Esophagus squamous epithelium (tissue), 4 donors: ENCODE data around the gene ZNHIT1.

ENCODE experiments used
- POLR2A ChIP-seq, 4 donors: fragments of 450-650 bp; IDR thresholded peaks; one replicate each; pipeline ENCODE4 v1.6.1; 2017; ENCODE audit warnings: antibody characterized with exemption in 4 of 4, mild to moderate bottlenecking in 4 of 4, moderate library complexity in 3 of 4
- TF ChIP-seq, protein P1 (sequence below), 6 experiments: fragments of 450-650 bp in 4 of 6; fragments of 200-600 bp in 2 of 6; sonication (generic) in 2 of 6; IDR thresholded peaks; one replicate each; pipeline ENCODE4 v1.5.1; 2016 to 2019; ENCODE audit warnings: antibody characterized with exemption in 6 of 6, mild to moderate bottlenecking in 4 of 6, moderate library complexity in 4 of 6

DNA sequence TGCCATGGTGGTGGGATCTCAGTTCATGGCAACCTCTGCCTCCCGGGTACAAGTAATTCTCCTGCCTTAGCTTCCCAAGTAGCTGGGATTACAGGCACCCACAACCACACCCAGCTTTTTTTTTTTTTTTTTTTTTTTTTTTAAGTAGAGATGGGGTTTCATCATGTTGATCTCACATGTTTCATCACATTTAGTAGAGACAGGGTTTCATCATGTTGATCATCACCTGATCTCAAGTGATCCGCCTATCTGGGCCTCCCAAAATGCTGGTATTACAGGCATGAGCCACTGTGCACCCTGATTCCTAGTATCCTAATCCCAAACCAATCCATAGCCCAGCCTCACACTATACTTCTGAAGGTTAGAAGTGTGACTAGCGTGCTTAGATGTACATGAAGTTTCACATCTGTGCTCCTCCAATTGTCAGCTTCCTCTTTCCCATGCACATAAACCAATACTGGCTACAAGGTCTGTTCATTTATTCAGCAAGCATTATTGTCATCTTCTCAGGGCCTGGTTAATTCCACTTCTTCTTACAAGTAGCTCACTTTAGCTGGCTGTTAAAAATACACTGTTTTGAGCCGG is 31.0 kb upstream of the ZNHIT1 start:
- TF ChIP-seq, protein P1, sequence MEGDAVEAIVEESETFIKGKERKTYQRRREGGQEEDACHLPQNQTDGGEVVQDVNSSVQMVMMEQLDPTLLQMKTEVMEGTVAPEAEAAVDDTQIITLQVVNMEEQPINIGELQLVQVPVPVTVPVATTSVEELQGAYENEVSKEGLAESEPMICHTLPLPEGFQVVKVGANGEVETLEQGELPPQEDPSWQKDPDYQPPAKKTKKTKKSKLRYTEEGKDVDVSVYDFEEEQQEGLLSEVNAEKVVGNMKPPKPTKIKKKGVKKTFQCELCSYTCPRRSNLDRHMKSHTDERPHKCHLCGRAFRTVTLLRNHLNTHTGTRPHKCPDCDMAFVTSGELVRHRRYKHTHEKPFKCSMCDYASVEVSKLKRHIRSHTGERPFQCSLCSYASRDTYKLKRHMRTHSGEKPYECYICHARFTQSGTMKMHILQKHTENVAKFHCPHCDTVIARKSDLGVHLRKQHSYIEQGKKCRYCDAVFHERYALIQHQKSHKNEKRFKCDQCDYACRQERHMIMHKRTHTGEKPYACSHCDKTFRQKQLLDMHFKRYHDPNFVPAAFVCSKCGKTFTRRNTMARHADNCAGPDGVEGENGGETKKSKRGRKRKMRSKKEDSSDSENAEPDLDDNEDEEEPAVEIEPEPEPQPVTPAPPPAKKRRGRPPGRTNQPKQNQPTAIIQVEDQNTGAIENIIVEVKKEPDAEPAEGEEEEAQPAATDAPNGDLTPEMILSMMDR (IDR thresholded peaks at IDR 0.05) = no peak
- TF ChIP-seq POLR2A (IDR thresholded peaks at IDR 0.05) = no peak
